Measurements from ENCODE around the gene PRG2. TPM values are rescaled to one million over a fixed set of nuclear protein-coding genes. Genes with fewer than 3 reads are reported as not detected.

Gene PRG2
- total and polyA plus RNA-seq, 2 of the 13 experiments (the other 11 are each of a cell fraction or from before 2014, with no cell fraction given), result not detected

DNA sequence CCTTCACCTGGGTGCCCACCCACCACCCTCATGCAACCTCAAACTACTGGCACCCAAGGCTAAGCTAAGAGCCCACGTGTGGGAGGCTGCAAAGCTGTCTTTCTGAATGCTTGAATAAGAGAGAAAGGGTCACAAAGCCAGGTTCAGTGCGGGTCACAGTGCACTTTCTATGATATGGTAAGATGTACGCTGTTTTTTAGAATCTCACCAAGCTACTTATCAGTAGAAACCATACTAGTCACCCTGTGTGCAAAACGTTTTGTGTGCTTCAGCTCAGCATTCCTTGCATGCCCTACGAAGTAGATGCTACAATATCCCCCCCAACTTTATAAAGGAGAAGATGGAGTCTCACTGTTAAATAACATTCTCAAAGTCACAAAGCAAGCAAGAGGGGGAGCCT lies 37.4 kb downstream of the PRG2 start (continued):
- TF ChIP-seq, protein P1, sequence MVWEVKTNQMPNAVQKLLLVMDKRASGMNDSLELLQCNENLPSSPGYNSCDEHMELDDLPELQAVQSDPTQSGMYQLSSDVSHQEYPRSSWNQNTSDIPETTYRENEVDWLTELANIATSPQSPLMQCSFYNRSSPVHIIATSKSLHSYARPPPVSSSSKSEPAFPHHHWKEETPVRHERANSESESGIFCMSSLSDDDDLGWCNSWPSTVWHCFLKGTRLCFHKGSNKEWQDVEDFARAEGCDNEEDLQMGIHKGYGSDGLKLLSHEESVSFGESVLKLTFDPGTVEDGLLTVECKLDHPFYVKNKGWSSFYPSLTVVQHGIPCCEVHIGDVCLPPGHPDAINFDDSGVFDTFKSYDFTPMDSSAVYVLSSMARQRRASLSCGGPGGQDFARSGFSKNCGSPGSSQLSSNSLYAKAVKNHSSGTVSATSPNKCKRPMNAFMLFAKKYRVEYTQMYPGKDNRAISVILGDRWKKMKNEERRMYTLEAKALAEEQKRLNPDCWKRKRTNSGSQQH (CRISPR knock-in tag; IDR thresholded peaks at IDR 0.05; ENCODE audit: low read depth), result no peak
- TF ChIP-seq ZNF432 (CRISPR knock-in tag; IDR thresholded peaks at IDR 0.05; ENCODE audit: borderline replicate concordance), result no peak
- no peak for TF ChIP-seq ZNF383 (CRISPR knock-in tag; IDR thresholded peaks at IDR 0.05; ENCODE audit: borderline replicate concordance)

DNA sequence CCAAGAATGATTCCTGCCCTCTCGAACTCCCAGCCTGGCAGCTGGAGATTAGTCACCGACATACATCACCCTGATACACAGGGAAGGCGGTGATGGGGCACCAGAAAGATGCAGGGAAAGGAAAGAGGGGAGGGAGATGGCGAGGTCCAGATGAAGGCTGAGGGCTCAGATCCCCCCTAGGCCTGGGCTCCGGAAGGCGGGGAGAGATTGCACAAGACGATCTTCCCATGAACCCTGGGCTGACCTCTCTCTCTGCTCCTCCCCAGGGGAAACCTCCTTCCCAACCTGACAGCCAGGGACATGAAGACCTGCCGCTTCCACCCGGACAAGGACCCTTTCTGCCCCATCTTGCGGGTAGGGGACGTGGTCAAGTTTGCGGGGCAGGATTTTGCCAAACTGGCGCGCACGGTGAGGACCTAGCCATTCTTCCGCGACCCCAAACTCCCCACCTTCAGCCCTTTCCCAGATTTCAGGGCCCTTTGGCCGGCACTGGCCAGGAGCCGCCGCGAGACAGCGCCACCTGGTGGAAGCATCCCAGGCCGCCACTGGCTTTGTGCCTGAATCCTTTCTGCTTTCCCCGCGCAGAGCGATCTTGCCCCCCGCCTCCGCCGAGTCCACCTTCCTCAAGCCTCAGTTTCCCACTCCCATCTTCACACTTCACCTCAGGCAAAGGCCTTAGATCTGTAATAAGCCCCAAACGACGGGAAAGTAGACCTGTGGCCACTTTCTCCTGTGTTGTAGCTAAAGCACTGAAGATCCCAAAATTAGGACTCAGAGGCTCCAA lies 40.8 kb downstream of the PRG2 start:
- Histone ChIP-seq H3K9ac (ENCODE audit: insufficient read depth, low read depth, low read length) (no peak overlapping the region), H3K36me3 (replicated peaks in 1 of 2; ENCODE audit: control insufficient read depth in 1 of 2, insufficient read depth in 2 of 2, low read length in 2 of 2) (no peaks in the 10 kb centered on the region), H3K4me1 (ENCODE audit: insufficient read depth, low read length) (peaks cover 47% of the 10 kb centered on the region), H3K4me2 (ENCODE audit: low read depth, low read length) (peak overlapping the region; percentile 92), H2AFZ (ENCODE audit: low read length) (peak overlapping the region; percentile 71), H4K20me1 (ENCODE audit: insufficient read depth, low read length) (no peaks in the 10 kb centered on the region), H3K79me2 (ENCODE audit: insufficient read depth, low read length) (no peaks in the 10 kb centered on the region), H3K9me3 (ENCODE audit: low read length) (no peaks in the 10 kb centered on the region), H3K27me3 (ENCODE audit: control insufficient read depth in 1 of 2, insufficient read depth in 2 of 2, low read length in 2 of 2) (peaks cover 1 to 11% of the 10 kb centered on the region in 2 experiments; a peak in 4 of 5 replicates), H3K4me3 (replicated peaks in 1 of 3; ENCODE audit: insufficient read depth in 1 of 3, low read depth in 2 of 3, low read length in 3 of 3) (peak overlapping the region; percentile 46 to 72 (median 48); a peak in 5 of 6 replicates), H3K27ac (ENCODE audit: extremely low read length, insufficient read depth, low read length) (no peak overlapping the region)
- BruUV-seq (replicated peaks), result no TSS peak
- DNase-seq (ENCODE audit: low spot score) (peak; percentile 35), FAIRE-seq (no peak), ATAC-seq (peak; percentile 81)
- ChIA-PET CTCF (ENCODE audit: low intra/inter-chr PET ratio, low total read pairs) (no interaction called here), POLR2A (no interaction called here)
- 4% methylated on average over 21 of the region's 31 CpGs for WGBS (ENCODE audit: low lambda C conversion rate)
- in situ Hi-C loops (cut with HindIII; ENCODE audit: extremely low pct_ligation_motif_present, low pct_unique_long_range_greater_than_20kb) (loop anchor here (5.0 to 10.0 kb wide), 5 partner anchors 108 to 505 kb away; partner anchors contain the start of genes TIMM10 and UBE2L6), intact Hi-C loops (cut with micrococcal nuclease; ENCODE audit: unreplicated experiment) (loop anchor here (5.0 to 10.0 kb wide), 2 partner anchors 72 to 215 kb away; no protein-coding TSS in a partner anchor)
- TF ChIP-seq NFKBIZ (CRISPR knock-in tag; IDR thresholded peaks at IDR 0.05) (no peak), ZNF776 (CRISPR knock-in tag; IDR thresholded peaks at IDR 0.05) (0 out of 2 replicates have a peak, but pooled peaks have one; percentile 48), BRCA1 (CRISPR knock-in tag; IDR thresholded peaks at IDR 0.05) (no peak), ZNF34 (CRISPR knock-in tag; IDR thresholded peaks at IDR 0.05; ENCODE audit: borderline replicate concordance) (no peak), ZSCAN21 (CRISPR knock-in tag; IDR thresholded peaks at IDR 0.05; ENCODE audit: borderline replicate concordance) (0 out of 2 replicates have a peak, but pooled peaks have one; percentile 46), PHF8 (CRISPR knock-in tag; IDR thresholded peaks at IDR 0.05) (no peak), ZIK1 (CRISPR knock-in tag; IDR thresholded peaks at IDR 0.05; ENCODE audit: borderline replicate concordance, low read depth) (0 out of 2 replicates have a peak, but pooled peaks have one; percentile 42), ZBTB38 (CRISPR knock-in tag; IDR thresholded peaks at IDR 0.05) (0 out of 2 replicates have a peak, but pooled peaks have one; percentile 49)
- TF ChIP-seq, protein P2, sequence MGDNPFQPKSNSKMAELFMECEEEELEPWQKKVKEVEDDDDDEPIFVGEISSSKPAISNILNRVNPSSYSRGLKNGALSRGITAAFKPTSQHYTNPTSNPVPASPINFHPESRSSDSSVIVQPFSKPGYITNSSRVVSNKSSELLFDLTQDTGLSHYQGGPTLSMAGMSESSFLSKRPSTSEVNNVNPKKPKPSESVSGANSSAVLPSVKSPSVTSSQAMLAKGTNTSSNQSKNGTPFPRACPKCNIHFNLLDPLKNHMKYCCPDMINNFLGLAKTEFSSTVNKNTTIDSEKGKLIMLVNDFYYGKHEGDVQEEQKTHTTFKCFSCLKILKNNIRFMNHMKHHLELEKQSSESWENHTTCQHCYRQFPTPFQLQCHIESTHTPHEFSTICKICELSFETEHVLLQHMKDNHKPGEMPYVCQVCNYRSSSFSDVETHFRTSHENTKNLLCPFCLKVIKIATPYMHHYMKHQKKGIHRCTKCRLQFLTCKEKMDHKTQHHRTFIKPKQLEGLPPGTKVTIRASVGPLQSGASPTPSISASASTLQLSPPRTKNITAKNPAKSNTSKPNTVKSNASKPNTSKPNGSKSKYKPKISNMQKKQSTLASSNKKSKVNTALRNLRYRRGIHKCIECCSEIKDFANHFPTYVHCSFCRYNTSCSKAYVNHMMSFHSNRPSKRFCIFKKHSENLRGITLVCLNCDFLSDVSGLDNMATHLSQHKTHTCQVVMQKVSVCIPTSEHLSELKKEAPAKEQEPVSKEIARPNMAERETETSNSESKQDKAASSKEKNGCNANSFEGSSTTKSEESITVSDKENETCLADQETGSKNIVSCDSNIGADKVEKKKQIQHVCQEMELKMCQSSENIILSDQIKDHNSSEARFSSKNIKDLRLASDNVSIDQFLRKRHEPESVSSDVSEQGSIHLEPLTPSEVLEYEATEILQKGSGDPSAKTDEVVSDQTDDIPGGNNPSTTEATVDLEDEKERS (CRISPR knock-in tag; IDR thresholded peaks at IDR 0.05), result 0 out of 2 replicates have a peak, but pooled peaks have one; percentile 39
- TF ChIP-seq, protein P3, sequence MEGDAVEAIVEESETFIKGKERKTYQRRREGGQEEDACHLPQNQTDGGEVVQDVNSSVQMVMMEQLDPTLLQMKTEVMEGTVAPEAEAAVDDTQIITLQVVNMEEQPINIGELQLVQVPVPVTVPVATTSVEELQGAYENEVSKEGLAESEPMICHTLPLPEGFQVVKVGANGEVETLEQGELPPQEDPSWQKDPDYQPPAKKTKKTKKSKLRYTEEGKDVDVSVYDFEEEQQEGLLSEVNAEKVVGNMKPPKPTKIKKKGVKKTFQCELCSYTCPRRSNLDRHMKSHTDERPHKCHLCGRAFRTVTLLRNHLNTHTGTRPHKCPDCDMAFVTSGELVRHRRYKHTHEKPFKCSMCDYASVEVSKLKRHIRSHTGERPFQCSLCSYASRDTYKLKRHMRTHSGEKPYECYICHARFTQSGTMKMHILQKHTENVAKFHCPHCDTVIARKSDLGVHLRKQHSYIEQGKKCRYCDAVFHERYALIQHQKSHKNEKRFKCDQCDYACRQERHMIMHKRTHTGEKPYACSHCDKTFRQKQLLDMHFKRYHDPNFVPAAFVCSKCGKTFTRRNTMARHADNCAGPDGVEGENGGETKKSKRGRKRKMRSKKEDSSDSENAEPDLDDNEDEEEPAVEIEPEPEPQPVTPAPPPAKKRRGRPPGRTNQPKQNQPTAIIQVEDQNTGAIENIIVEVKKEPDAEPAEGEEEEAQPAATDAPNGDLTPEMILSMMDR (CRISPR knock-in tag; IDR thresholded peaks at IDR 0.05), result peak; percentile 93
- TF ChIP-seq, protein P4, sequence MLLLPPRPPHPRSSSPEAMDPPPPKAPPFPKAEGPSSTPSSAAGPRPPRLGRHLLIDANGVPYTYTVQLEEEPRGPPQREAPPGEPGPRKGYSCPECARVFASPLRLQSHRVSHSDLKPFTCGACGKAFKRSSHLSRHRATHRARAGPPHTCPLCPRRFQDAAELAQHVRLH (CRISPR knock-in tag; IDR thresholded peaks at IDR 0.05; ENCODE audit: borderline replicate concordance, low read depth), result 0 out of 2 replicates have a peak, but pooled peaks have one; percentile 33
